GM18499 (cell line): Measurements from ENCODE around the gene DOCK7.

Experiments used
- ATAC-seq: cut with Tn5 transposase; IDR thresholded peaks from one replicate; pipeline ENCODE4 v1.9.1; 2021; ENCODE audit warnings: moderate number of reproducible peaks; ENCODE audit not compliant: insufficient read depth, unreplicated experiment

Gene DOCK7

DNA sequence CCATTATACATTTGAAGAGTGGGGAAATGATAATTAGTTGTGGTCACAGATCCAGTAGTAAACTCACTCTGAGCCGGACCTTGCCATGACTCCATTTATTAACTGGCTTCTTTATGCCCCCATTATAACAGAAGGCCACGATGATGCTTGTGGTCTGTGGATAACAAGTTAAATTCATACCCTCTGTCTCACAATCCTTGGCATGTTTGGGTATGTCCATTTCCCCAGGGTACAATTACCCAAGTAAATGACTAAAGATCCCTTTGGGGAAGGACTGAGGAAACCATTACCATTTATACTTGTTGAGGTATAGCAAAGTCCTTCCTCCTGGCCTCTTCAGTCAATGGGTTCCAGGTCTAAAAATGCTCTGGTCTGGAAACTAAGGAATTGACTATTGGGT lies 258.6 kb downstream of the DOCK7 start:
- ATAC-seq = no peak

DNA sequence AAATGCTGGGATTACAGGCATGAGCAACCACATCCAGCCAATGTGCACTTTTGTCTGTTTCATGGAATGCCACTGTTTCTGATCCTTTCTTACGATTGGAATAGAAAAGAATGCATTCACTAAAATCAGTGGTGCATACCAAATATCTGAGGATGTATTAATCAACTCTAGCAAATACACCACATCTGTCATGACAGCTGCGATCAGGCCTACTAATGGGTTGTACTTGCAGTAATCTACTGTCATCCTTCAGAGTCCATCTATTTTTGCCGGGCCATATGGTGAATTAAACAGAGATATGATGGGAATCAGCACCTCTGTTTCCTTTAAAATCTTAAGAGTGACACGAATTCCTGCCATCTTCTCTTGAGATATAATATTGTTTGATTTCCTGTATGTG lies 259.8 kb downstream of the DOCK7 start:
- ATAC-seq = no peak

DNA sequence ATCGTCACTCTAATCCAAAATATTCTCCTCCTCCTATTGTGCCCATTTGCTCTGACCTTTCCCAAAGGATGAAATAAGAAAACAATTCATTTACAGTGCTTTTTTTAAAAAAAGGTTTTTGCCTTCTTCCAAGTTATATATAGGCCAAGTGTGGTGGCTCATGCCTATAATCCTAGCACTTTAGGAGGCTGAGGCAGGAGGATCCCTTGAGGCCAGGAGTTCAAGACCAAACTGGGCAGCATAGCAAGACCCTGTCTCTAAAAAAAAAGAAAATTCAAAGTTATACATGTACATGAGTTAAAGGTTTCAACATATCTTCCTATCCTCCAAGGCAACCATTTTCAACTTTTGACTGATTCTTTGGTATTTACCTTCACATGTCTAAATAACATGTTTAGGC lies 261.4 kb downstream of the DOCK7 start:
- ATAC-seq = no peak

DNA sequence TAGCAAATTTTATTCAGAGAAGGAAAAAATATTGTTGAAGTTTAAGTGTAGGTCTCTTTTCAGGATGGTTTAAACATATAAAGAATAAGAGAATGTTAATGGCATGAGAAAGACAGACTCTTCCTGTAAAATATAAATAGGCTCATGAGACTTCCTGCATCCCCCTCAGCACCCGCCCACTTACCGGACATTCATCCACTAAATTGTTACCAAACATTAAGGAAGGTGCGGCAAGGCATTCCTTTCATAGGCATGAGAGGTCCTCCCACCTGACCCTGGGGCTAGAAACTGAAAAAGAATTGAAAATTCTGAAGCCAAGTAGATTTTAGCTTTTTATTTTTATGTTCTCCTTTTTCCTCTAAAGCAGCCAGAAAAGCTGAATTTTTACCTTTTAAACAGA lies 261.9 kb downstream of the DOCK7 start:
- no peak for ATAC-seq

DNA sequence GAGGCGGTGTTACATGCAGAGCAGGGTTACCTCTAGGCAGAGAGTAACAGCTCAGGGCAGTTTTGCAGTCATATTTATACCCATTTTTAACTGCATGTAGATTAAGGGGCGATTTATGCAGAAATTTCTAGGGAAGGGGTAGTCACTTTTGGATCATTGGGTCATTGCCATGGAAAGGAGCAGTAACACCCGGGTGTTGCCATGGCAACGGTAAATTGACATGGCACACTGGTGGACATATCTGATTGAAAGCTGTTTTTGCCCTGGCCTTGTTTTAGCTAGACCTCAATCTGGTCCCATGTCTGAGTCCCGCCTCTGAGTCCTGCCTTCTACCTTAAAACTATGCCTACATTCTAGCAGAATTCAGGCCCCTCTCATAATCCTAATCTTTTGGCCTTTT lies 263.1 kb downstream of the DOCK7 start:
- no peak for ATAC-seq

DNA sequence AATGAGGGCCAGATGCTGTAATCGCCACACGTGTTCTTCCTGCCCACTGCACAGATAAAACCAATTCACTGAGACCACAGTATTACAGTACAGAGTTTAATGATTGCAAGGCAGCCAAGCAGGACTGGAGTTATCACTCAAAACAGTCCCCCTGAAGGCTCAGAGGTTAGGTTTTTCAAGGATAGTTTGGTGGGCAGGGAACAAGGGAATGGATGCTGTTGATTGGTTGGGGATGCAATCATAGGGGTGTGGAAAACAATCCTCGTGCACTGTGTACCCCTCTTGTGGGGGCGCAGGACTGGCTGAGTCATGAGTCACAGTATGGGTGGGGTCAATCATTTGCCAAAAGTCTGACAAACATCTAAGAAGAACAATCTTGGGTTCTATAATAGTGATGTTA lies 263.8 kb downstream of the DOCK7 start:
- ATAC-seq = no peak

DNA sequence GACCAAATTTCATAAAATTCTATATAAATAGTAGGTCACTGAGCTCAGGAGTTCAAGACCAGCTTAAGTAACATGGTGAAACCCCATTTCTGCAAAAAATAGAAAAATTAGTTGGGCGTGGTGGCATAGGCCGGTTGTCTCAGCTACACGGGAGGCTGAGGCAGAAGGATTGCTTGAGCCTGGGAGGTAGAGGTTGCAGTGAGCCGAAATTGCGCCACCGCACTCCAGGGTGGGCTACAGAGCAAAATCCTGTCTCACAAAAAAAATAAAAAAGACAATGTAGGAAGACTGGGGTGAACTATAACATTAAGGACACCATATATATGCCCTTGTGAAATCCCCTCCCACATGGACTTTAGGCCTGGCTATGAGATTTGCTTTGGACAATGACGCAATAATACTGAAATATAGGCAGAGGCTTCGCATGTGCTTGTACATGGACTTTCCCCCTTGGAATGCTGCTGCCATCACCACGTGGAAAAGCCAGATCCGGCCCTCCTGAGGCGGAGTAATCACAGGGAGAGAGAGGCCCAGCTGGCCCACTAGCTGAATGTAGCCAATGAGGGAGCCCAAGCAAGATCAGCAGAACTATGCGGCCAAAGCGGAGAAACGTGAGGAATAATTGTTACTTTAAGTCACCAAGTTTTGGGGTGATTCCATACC lies 264.5 kb downstream of the DOCK7 start:
- no peak for ATAC-seq

DNA sequence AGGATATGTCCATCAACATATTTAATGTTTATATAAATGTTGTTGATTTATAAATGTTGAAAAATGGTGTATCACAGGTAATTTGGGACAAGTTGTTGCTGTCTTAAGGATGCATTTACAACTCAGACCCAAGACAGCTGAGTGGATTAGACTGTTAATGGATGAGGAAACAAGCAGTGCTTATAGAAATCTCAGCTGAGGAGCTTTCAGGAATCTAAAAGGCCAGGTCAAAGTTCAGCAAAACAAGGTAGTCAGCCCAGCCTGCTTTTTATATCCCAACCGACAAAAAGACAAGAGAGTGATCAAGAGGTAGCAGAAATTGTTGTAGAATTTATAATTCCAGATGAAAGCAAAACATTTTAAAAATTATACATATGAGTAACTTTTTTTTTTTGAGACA lies 268.0 kb downstream of the DOCK7 start:
- no peak for ATAC-seq

DNA sequence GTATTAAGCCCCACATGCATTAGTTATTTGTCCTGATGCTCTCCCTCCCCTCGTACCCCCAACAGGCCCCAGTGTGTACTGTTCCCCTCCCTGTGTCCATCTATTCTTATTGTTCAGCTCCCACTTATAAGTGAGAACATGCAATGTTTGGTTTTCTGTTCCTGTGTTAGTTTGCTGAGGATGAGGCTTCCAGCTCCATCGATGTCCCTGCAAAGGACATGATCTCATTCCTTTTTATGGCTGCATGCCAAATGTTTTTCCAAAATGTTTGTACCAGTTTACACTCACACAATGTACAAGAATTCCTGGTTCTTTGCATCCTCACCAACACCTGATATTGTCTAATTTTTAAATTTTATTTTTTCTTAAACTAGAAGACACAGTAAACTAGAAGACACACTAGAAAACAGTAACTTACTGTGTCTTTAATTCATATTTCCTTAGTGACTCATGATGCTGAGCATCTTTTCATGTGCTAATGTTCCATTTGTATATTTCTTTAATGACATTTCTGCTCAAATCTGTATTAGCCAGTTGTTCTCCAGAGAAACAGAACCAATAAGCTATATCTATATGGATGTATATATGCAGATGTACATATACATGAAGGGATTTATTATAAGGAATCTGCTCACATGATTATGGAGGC lies 270.7 kb downstream of the DOCK7 start:
- no peak for ATAC-seq

DNA sequence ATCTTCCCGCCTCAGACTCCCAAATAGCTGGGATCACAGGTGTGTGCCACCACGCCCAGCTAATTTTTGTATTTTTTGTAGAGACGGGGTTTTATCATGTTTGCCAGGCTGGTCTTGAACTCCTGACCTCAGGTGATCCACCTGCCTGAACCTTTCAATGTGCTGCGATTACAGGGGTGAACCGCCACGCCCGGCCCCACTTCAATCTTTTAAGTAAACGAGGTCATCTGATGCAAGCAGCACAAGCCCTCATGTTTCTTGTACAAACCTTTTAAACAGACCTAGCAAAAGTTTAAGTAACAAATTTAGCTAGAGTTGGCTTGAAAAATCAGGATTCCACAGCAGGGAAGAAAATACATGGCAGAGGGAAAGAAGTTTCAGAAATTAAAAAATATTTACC lies 272.5 kb downstream of the DOCK7 start:
- no peak for ATAC-seq

DNA sequence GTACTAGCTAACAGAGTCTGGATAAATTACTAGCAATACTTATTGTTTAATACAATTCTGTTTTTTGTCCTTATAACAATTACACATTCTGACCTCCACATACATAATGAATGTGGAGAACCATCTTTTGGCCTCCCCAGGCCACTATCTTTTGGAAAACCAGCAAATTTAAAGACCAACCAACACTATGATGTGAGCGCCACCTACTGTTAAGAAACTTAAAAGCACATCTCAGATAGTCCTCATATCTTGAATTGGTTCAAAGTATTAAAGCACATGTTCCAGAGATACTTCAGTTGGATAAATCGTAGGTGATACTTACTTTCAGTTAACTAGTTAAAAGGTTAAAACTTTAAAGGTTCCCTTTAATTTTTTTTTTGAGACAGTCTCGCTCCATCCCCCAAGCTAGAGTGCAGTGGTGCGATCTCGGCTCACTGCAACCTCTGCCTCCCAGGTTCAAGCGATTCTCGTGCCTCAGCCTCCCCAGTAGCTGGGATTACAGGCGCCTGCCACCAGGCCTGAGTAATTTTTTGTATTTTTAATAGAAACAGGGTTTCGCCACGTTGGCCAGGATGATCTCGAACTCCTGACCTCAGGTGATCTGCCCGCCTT lies 280.7 kb downstream of the DOCK7 start:
- no peak for ATAC-seq

DNA sequence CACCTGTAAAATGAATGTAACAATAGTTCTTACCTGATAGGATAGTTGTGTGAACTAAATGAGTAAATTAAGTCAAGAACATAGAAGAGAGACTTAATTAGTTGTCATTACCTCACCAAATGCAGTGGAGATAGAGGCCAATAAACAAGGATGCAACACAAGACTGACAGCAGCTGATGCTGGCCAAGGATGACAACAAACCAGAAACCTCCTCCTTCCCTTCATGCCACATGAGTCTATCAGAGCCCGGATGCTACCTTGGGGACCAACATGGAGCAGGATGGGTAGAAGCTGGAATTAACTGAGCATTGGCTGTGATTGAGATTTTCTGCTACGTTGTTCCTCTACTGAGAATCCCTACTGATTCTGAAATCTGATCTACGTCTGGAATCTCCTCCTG lies 281.6 kb downstream of the DOCK7 start:
- no peak for ATAC-seq

DNA sequence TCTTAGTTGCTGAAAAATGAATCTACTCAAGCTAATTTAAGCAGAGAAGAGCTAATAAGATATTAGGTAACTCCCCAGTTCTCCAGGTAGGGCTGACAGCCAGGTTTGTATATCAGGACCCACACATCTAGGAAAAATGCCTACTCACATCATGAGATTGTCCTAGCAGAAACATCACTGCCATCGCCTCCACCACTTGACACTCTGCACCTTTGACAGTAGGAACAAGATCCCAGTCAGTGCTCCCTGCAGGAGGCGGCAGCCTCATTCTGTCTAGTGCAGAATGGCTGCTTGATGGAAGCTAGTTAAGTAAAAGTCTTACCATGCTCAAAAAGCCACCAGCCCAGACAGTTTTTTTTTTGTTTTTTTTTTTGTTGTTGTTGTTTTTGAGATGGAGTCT lies 282.9 kb downstream of the DOCK7 start:
- ATAC-seq = no peak
